Measurements from ENCODE around the gene SDR39U1. TPM values are rescaled to one million over a fixed set of nuclear protein-coding genes. Genes with fewer than 3 reads are reported as not detected.
A peak's percentile ranks its signal among the peaks of the same experiment; 100 is the strongest.

Gene SDR39U1
- total RNA-seq, 1 donor from 2014 or later = 61.6 TPM

- intact Hi-C loops (cut with DNase I) = loop anchor here (10.0 kb wide), 1 partner anchor 50 kb away; the partner anchor contains the start of gene NFATC4
- H3K36me3 ChIP-seq = peaks cover 40% of the 10 kb centered on the region
- TF ChIP-seq, protein P1, sequence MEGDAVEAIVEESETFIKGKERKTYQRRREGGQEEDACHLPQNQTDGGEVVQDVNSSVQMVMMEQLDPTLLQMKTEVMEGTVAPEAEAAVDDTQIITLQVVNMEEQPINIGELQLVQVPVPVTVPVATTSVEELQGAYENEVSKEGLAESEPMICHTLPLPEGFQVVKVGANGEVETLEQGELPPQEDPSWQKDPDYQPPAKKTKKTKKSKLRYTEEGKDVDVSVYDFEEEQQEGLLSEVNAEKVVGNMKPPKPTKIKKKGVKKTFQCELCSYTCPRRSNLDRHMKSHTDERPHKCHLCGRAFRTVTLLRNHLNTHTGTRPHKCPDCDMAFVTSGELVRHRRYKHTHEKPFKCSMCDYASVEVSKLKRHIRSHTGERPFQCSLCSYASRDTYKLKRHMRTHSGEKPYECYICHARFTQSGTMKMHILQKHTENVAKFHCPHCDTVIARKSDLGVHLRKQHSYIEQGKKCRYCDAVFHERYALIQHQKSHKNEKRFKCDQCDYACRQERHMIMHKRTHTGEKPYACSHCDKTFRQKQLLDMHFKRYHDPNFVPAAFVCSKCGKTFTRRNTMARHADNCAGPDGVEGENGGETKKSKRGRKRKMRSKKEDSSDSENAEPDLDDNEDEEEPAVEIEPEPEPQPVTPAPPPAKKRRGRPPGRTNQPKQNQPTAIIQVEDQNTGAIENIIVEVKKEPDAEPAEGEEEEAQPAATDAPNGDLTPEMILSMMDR (IDR thresholded peaks at IDR 0.05) = no peak
These were observed 27.7 kb downstream of the SDR39U1 start for GRCh38 chr14:24414732-24415420.

DNA sequence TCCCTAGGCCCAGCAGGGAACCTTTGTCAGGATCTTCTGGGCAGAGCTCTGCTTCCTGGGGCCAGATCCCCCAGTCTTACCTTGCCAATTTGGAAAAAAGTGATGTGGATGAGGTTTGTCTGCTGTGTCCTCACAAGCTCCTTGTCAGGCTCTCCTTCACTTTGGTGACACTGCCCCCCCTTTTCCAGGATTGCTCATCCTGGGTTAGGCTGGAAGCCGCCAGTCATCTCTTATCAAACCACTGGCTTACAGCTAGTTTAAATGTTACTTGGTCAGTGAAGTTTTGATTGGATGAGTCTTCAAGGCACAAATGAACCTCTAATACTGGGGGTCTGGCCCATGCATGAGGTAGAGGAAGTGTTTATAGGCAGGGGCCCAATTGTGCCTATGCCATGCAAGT lies 28.5 kb downstream of the SDR39U1 start:
- intact Hi-C loops (cut with DNase I) = loop anchor here (10.0 kb wide), 1 partner anchor 49 kb away; the partner anchor contains the start of gene NFATC4
- Histone ChIP-seq H3K27me3 (ENCODE audit: low read depth) (no peaks in the 10 kb centered on the region), H3K4me3 (no peak overlapping the region), H3K36me3 (peaks cover 48% of the 10 kb centered on the region), H3K4me1 (peaks cover 8% of the 10 kb centered on the region), H3K27ac (no peak overlapping the region), H3K9me3 (no peaks in the 10 kb centered on the region)
- ATAC-seq (no peak), DNase-seq (no peak)
- TF ChIP-seq, protein P1 (IDR thresholded peaks at IDR 0.05) = no peak

More at GRCh38 chr14:24414732-24415420, 27.7 kb downstream of the SDR39U1 start:
- Histone ChIP-seq H3K9me3 (no peaks in the 10 kb centered on the region), H3K4me3 (no peak overlapping the region), H3K27ac (no peak overlapping the region), H3K4me1 (peaks cover 9% of the 10 kb centered on the region), H3K27me3 (ENCODE audit: low read depth) (no peaks in the 10 kb centered on the region)
- ATAC-seq (no peak), DNase-seq (no peak)

GRCh38 chr14:24411443-24412389 lies 30.9 kb downstream of the SDR39U1 start:
- TF ChIP-seq, protein P1 (IDR thresholded peaks at IDR 0.05) = peak; percentile 74
- DNase-seq (no peak), ATAC-seq (peak; percentile 53 to 62)
- Histone ChIP-seq H3K27me3 (ENCODE audit: low read depth) (no peaks in the 10 kb centered on the region), H3K36me3 (peaks cover 63% of the 10 kb centered on the region), H3K4me1 (no peaks in the 10 kb centered on the region), H3K4me3 (no peak overlapping the region), H3K9me3 (no peaks in the 10 kb centered on the region), H3K27ac (no peak overlapping the region)
- intact Hi-C loops (cut with DNase I) = loop anchor here (10.0 kb wide), 1 partner anchor 47 kb away; the partner anchor contains the start of gene NFATC4

GRCh38 chr14:24409956-24410355 lies 32.6 kb downstream of the SDR39U1 start:
- Histone ChIP-seq H3K36me3 (peaks cover 60% of the 10 kb centered on the region), H3K27ac (no peak overlapping the region), H3K4me3 (no peak overlapping the region), H3K4me1 (no peaks in the 10 kb centered on the region), H3K27me3 (ENCODE audit: low read depth) (no peaks in the 10 kb centered on the region), H3K9me3 (no peaks in the 10 kb centered on the region)
- intact Hi-C loops (cut with DNase I) = loop anchor here (10.0 kb wide), 1 partner anchor 45 kb away; the partner anchor contains the start of gene NFATC4
- TF ChIP-seq, protein P1 (IDR thresholded peaks at IDR 0.05) = no peak
- no peak for DNase-seq
- ATAC-seq = no peak

GRCh38 chr14:24409192-24409591 lies 33.4 kb downstream of the SDR39U1 start:
- TF ChIP-seq, protein P1 (IDR thresholded peaks at IDR 0.05) = no peak
- no peaks in the 10 kb centered on the region for H3K9me3 ChIP-seq
- H3K4me3 ChIP-seq = no peak overlapping the region
- ATAC-seq (no peak), DNase-seq (no peak)
- H3K4me1 ChIP-seq = peaks cover 4% of the 10 kb centered on the region
- H3K36me3 ChIP-seq = peaks cover 52% of the 10 kb centered on the region
- intact Hi-C loops (cut with DNase I) = no loop called here
- H3K27ac ChIP-seq = no peak overlapping the region
- no peaks in the 10 kb centered on the region for H3K27me3 ChIP-seq (ENCODE audit: low read depth)
